H1 (cell line): ENCODE data around the gene TC2N. TPM values are rescaled to one million over a fixed set of nuclear protein-coding genes. Genes with fewer than 3 reads are reported as not detected.
A peak's percentile ranks its signal among the peaks of the same experiment; 100 is the strongest.

Source experiments
- CTCF ChIA-PET: fragments of 300-600 bp; sonication (Branson Sonifier 250); formaldehyde crosslinking; loops from one replicate; lab custom pipeline; 2021; ENCODE audit not compliant: partially characterized antibody; lab: Charles Lee
- POLR2A ChIA-PET: fragments of 300-600 bp; sonication (Branson Sonifier 250); formaldehyde crosslinking; loops from one replicate; lab custom pipeline; 2021; ENCODE audit warnings: inconsistent platforms; ENCODE audit not compliant: partially characterized antibody; lab: Charles Lee
- DNase-seq, 2 experiments: peaks; one replicate each; pipeline versions ENCODE4 v3.0.0 to v3.0.0-alpha.2; 2010 to 2022; ENCODE audit warnings: low spot score in 2 of 2, low read depth in 1 of 2, mixed read lengths in 1 of 2
- FAIRE-seq: peaks from 2 replicates; lab custom pipeline; 2011; peaks lifted over from hg19 to GRCh38; lab: Jason Lieb, UNC
- H2AFZ ChIP-seq: 2 replicates; pipeline ENCODE4 v1.8.1; 2012; ENCODE audit warnings: low read length, inconsistent platforms
- H2AK5ac ChIP-seq: 2 replicates; pipeline ENCODE4 v1.6.1; 2013; ENCODE audit warnings: low read depth, low read length
- H2BK120ac ChIP-seq: replicated peaks from 2 replicates; pipeline ENCODE3; 2013; ENCODE audit warnings: low read depth, low read length, inconsistent platforms
- H2BK12ac ChIP-seq: 2 replicates; pipeline ENCODE4 v1.6.1; 2013; ENCODE audit warnings: low read depth, low read length
- H2BK15ac ChIP-seq: 2 replicates; pipeline ENCODE4 v1.6.1; 2013; ENCODE audit warnings: low read length
- H2BK20ac ChIP-seq: 2 replicates; pipeline ENCODE4 v1.6.1; 2013; ENCODE audit warnings: low read length
- H2BK5ac ChIP-seq: 2 replicates; pipeline ENCODE4 v1.6.1; 2013; ENCODE audit warnings: low read depth, low read length
- H3K14ac ChIP-seq: 2 replicates; pipeline ENCODE4 v1.6.1; 2013; ENCODE audit warnings: inconsistent platforms; ENCODE audit not compliant: insufficient read length
- H3K18ac ChIP-seq: 2 replicates; pipeline ENCODE4 v1.6.1; 2013; ENCODE audit warnings: low read length; ENCODE audit errors: extremely low read depth
- H3K23ac ChIP-seq: 2 replicates; pipeline ENCODE4 v1.6.1; 2013; ENCODE audit warnings: inconsistent platforms; ENCODE audit not compliant: insufficient read length
- H3K23me2 ChIP-seq: 2 replicates; pipeline ENCODE4 v1.6.1; 2013; ENCODE audit warnings: low read depth, low read length
- H3K27ac ChIP-seq: 2 replicates; pipeline ENCODE4 v1.6.1; 2011; ENCODE audit warnings: low read depth, low read length, inconsistent platforms
- H3K27me3 ChIP-seq, 4 experiments: replicated peaks in 1 of 4; 1 replicate in 1 of 4; 2 replicates in 3 of 4; pipeline versions ENCODE4 v1.6.1 to v1.8.1; 2011 to 2013; ENCODE audit warnings: low read length in 3 of 4, mild to moderate bottlenecking in 3 of 4, inconsistent platforms in 2 of 4, mixed read lengths in 2 of 4, moderate library complexity in 1 of 4; ENCODE audit not compliant: control insufficient read depth in 3 of 4, insufficient read depth in 3 of 4; ENCODE audit errors: extremely low read depth in 1 of 4
- H3K36me3 ChIP-seq, 4 experiments: 2 replicates each; pipeline versions ENCODE4 v1.6.1 to v1.8.1; 2011 to 2013; ENCODE audit warnings: mild to moderate bottlenecking in 4 of 4, low read length in 3 of 4, moderate library complexity in 2 of 4, control low read depth in 1 of 4, inconsistent platforms in 1 of 4; ENCODE audit not compliant: insufficient read depth in 4 of 4, control insufficient read depth in 2 of 4
- H3K4ac ChIP-seq: replicated peaks from 2 replicates; pipeline ENCODE3; 2013; ENCODE audit warnings: low read length, low read depth, mixed read lengths, inconsistent platforms; ENCODE audit not compliant: insufficient read length
- H3K4me1 ChIP-seq, 4 experiments: replicated peaks in 1 of 4; 1 replicate in 1 of 4; 2 replicates in 3 of 4; pipeline versions ENCODE4 v1.6.1 to v1.8.1; 2011 to 2013; ENCODE audit warnings: low read length in 3 of 4, inconsistent platforms in 2 of 4, mixed read lengths in 1 of 4; ENCODE audit not compliant: insufficient read depth in 4 of 4, control insufficient read depth in 3 of 4
- H3K4me2 ChIP-seq, 2 experiments: 2 replicates each; pipeline versions ENCODE4 v1.6.1 to v1.8.1; 2011 to 2013; ENCODE audit warnings: low read depth in 2 of 2, low read length in 2 of 2, control low read depth in 1 of 2, inconsistent platforms in 1 of 2, mild to moderate bottlenecking in 1 of 2; ENCODE audit not compliant: insufficient read depth in 1 of 2
- H3K4me3 ChIP-seq, 4 experiments: fragments of 200-600, 300-600 bp in 1 of 4; sonication (generic), shearing (Covaris generic), sonication (Bioruptor Twin) in 1 of 4; 2 replicates each; pipeline versions ENCODE4 v1.5.1 to v1.8.1; 2011 to 2016; ENCODE audit warnings: low read length in 4 of 4, low read depth in 3 of 4, control low read depth in 2 of 4, inconsistent platforms in 2 of 4, mild to moderate bottlenecking in 2 of 4, mixed read lengths in 1 of 4, moderate library complexity in 1 of 4; ENCODE audit not compliant: insufficient read depth in 2 of 4; ENCODE audit errors: extremely low read depth in 1 of 4
- H3K56ac ChIP-seq: replicated peaks from 2 replicates; pipeline ENCODE3; 2013; ENCODE audit warnings: low read depth, mild to moderate bottlenecking, mixed read lengths, low read length, inconsistent platforms; ENCODE audit not compliant: insufficient read length
- H3K79me1 ChIP-seq: 2 replicates; pipeline ENCODE4 v1.6.1; 2013; ENCODE audit warnings: low read depth, low read length, control low read depth
- H3K79me2 ChIP-seq, 2 experiments: 2 replicates each; pipeline versions ENCODE4 v1.6.1 to v1.8.1; 2012 to 2013; ENCODE audit warnings: low read length in 2 of 2, mild to moderate bottlenecking in 2 of 2, inconsistent platforms in 1 of 2; ENCODE audit not compliant: insufficient read depth in 2 of 2, control insufficient read depth in 1 of 2
- H3K9ac ChIP-seq, 4 experiments: replicated peaks in 1 of 4; 1 replicate in 1 of 4; 2 replicates in 3 of 4; pipeline versions ENCODE4 v1.6.1 to v1.8.1; 2011 to 2013; ENCODE audit warnings: low read depth in 3 of 4, low read length in 3 of 4, control low read depth in 2 of 4, mild to moderate bottlenecking in 2 of 4, moderate library complexity in 2 of 4, inconsistent platforms in 1 of 4; ENCODE audit errors: extremely low read depth in 1 of 4
- H3K9me3 ChIP-seq, 2 experiments: 2 replicates each; pipeline versions ENCODE4 v1.6.1 to v1.8.1; 2012 to 2013; ENCODE audit warnings: mild to moderate bottlenecking in 2 of 2, moderate library complexity in 2 of 2, control low read depth in 1 of 2, inconsistent platforms in 1 of 2, low read depth in 1 of 2, low read length in 1 of 2, mixed read lengths in 1 of 2; ENCODE audit not compliant: insufficient read depth in 2 of 2
- H4K20me1 ChIP-seq, 2 experiments: replicated peaks in 1 of 2; 2 replicates each; pipeline versions ENCODE3 to v1.8.1; 2011 to 2013; ENCODE audit warnings: inconsistent platforms in 2 of 2, low read length in 2 of 2, mild to moderate bottlenecking in 1 of 2; ENCODE audit not compliant: insufficient read depth in 2 of 2, control insufficient read depth in 1 of 2
- H4K5ac ChIP-seq: 2 replicates; pipeline ENCODE4 v1.6.1; 2013; ENCODE audit warnings: low read length, low read depth, mixed read lengths, inconsistent platforms; ENCODE audit not compliant: insufficient read length
- H4K8ac ChIP-seq: 2 replicates; pipeline ENCODE4 v1.8.0; 2013; ENCODE audit warnings: mild to moderate bottlenecking, moderate library complexity, low read length, inconsistent platforms; ENCODE audit not compliant: insufficient read depth; ENCODE audit errors: extremely low read depth
- H4K91ac ChIP-seq: replicated peaks from 2 replicates; pipeline ENCODE3; 2013; ENCODE audit warnings: low read length, mixed read lengths, inconsistent platforms; ENCODE audit not compliant: insufficient read length
- CHD2 ChIP-seq: IDR thresholded peaks from 2 replicates; pipeline ENCODE4 v1.6.1; 2012; ENCODE audit warnings: low read length, improper control_type of control experiment
- EGR1 ChIP-seq: IDR thresholded peaks from 2 replicates; pipeline ENCODE4 v1.6.1; 2011; ENCODE audit warnings: low read depth, low read length, borderline replicate concordance
- KDM1A ChIP-seq: fragments of 200-600, 300-600 bp; sonication (generic); IDR thresholded peaks from 2 replicates; pipeline ENCODE4 v1.7.1; 2016; ENCODE audit warnings: mild to moderate bottlenecking, low read length, borderline replicate concordance
- RBBP5 ChIP-seq: IDR thresholded peaks from 2 replicates; pipeline ENCODE4 v1.7.1; 2012; ENCODE audit warnings: low read depth, mild to moderate bottlenecking, inconsistent platforms, low read length, moderate library complexity, borderline replicate concordance
- SIN3A ChIP-seq, 2 experiments: IDR thresholded peaks in 1 of 2; conservative IDR thresholded peaks in 1 of 2; 2 replicates each; pipeline ENCODE4 v1.6.1; 2011 to 2012; ENCODE audit warnings: low read length in 2 of 2, improper control_type of control experiment in 1 of 2, low read depth in 1 of 2, mild to moderate bottlenecking in 1 of 2
- SP1 ChIP-seq: IDR thresholded peaks from 2 replicates; pipeline ENCODE4 v1.6.1; 2011; ENCODE audit warnings: low read depth, low read length
- SP4 ChIP-seq: IDR thresholded peaks from 2 replicates; pipeline ENCODE4 v1.6.1; 2012; ENCODE audit warnings: low read length, inconsistent platforms
- WGBS, 2 experiments: shearing (Covaris generic) in 1 of 2; methylation state at CpG; one replicate each; pipeline versions ENCODE4 v1.1.6 to v1.1.7; 2013 to 2015; ENCODE audit warnings: low lambda C conversion rate in 2 of 2, mixed read lengths in 2 of 2, inconsistent platforms in 1 of 2, low coverage in 1 of 2, missing lambda C conversion rate in 1 of 2; ENCODE audit not compliant: insufficient replicate concordance in 2 of 2, insufficient coverage in 1 of 2, insufficient read length in 1 of 2; ENCODE audit errors: extremely low coverage in 1 of 2, missing lambda C conversion rate in 1 of 2; 5-methylcytosine and 5-hydroxymethylcytosine counted together
- polyA plus RNA-seq, 7 experiments: library from polyadenylated mRNA; depleted of rRNA in 3 of 7; stranded (reverse) in 5 of 7; unstranded in 2 of 7; fragments of >200 nt in 5 of 7; fragments of 200-250 nt in 2 of 7; gene quantifications; 1 replicate in 5 of 7; 2 replicates in 1 of 7; 4 replicates in 1 of 7; pipeline versions ENCODE4 v1.2.1 to v1.2.3, GENCODE V29; 2011 to 2013; ENCODE audit warnings: missing spikeins in 2 of 7, mixed read lengths in 2 of 7
- total RNA-seq: library from RNA; stranded (reverse); fragmentation: NEBNext Ultra II Directional; extraction: Animal tissue kit (Norgen Biotek cat#: 25700); gene quantifications from 2 replicates; pipeline ENCODE4 v1.2.1, GENCODE V29; 2021
- TF ChIP-seq, protein P1 (sequence below), 3 experiments: IDR thresholded peaks; 1 replicate in 2 of 3; 2 replicates in 1 of 3; pipeline versions ENCODE4 v1.5.1 to v1.6.1; 2011; ENCODE audit warnings: low read length in 3 of 3, mild to moderate bottlenecking in 3 of 3, inconsistent platforms in 2 of 3, low read depth in 1 of 3, moderate library complexity in 1 of 3; ENCODE audit not compliant: insufficient read depth in 1 of 3; ENCODE audit errors: control extremely low read depth in 1 of 3
- TF ChIP-seq, protein P2 (sequence below): IDR thresholded peaks from 2 replicates; pipeline ENCODE4 v1.6.1; 2011; ENCODE audit warnings: low read depth, mild to moderate bottlenecking, low read length; ENCODE audit not compliant: insufficient read depth

Gene TC2N
- total and polyA plus RNA-seq, 2 of the 8 experiments (the other 6 are each of a cell fraction or from before 2014, with no cell fraction given) = 9.7 to 36.2 TPM

GRCh38 chr14:91835197-91835919, 32.0 kb downstream of the TC2N start:
- FAIRE-seq = no peak
- POLR2A ChIA-PET = interaction anchor here (0.6 to 1.5 kb wide), 4 partner anchors 11 to 325 kb away, joined by 3 to 5 read pairs (median 4); partner anchors contain the start of gene PPP4R3A
- no peak for TF ChIP-seq CHD2
- TF ChIP-seq RBBP5 = no peak
- TF ChIP-seq EGR1 = no peak
- no peak for TF ChIP-seq KDM1A
- TF ChIP-seq, protein P1, sequence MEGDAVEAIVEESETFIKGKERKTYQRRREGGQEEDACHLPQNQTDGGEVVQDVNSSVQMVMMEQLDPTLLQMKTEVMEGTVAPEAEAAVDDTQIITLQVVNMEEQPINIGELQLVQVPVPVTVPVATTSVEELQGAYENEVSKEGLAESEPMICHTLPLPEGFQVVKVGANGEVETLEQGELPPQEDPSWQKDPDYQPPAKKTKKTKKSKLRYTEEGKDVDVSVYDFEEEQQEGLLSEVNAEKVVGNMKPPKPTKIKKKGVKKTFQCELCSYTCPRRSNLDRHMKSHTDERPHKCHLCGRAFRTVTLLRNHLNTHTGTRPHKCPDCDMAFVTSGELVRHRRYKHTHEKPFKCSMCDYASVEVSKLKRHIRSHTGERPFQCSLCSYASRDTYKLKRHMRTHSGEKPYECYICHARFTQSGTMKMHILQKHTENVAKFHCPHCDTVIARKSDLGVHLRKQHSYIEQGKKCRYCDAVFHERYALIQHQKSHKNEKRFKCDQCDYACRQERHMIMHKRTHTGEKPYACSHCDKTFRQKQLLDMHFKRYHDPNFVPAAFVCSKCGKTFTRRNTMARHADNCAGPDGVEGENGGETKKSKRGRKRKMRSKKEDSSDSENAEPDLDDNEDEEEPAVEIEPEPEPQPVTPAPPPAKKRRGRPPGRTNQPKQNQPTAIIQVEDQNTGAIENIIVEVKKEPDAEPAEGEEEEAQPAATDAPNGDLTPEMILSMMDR (IDR thresholded peaks at IDR 0.05; ENCODE audit: control extremely low read depth in 1 of 3, insufficient read depth in 1 of 3, low read depth in 1 of 3, low read length in 3 of 3) = no peak
- TF ChIP-seq SIN3A (conservative IDR thresholded peaks at IDR 0.05 in 1 of 2, IDR thresholded peaks at IDR 0.05 in 1 of 2; ENCODE audit: low read depth in 1 of 2, low read length in 2 of 2) = no peak
- TF ChIP-seq SP4 = no peak
- TF ChIP-seq, protein P2, sequence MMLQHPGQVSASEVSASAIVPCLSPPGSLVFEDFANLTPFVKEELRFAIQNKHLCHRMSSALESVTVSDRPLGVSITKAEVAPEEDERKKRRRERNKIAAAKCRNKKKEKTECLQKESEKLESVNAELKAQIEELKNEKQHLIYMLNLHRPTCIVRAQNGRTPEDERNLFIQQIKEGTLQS = no peak
- TF ChIP-seq SP1 = no peak

More at GRCh38 chr14:91835197-91835919, 32.0 kb downstream of the TC2N start:
- Histone ChIP-seq H4K5ac (no peak overlapping the region), H3K9ac (peak overlapping the region in 2 of 4 experiments; percentile 14 to 25; a peak in 2 of 7 replicates), H3K18ac (no peak overlapping the region), H2BK15ac (no peak overlapping the region), H3K79me1 (no peaks in the 10 kb centered on the region), H3K9me3 (no peaks in the 10 kb centered on the region), H3K14ac (no peak overlapping the region), H3K56ac (no peak overlapping the region), H3K4me3 (peak overlapping the region; percentile 61 to 91 (median 73)), H3K27ac (no peak overlapping the region), H4K20me1 (no peaks in the 10 kb centered on the region), H3K79me2 (peaks cover 0 to 41% of the 10 kb centered on the region in 2 experiments; a peak in 2 of 4 replicates), H3K27me3 (no peaks in the 10 kb centered on the region), H2AK5ac (no peak overlapping the region), H3K4me2 (peak overlapping the region; percentile 62 to 67), H2BK20ac (no peak overlapping the region), H2BK5ac (no peak overlapping the region), H4K91ac (no peak overlapping the region), H4K8ac (no peak overlapping the region), H2BK12ac (no peak overlapping the region), H2AFZ (0 out of 2 replicates have a peak overlapping the region, but pooled peaks have one; percentile 16), H3K36me3 (no peaks in the 10 kb centered on the region), H3K23me2 (peaks cover 2% of the 10 kb centered on the region; the same call in 1 of the 2 replicates), H3K23ac (no peak overlapping the region), H2BK120ac (no peak overlapping the region), H3K4ac (no peak overlapping the region), H3K4me1 (peaks cover 0 to 5% (median 3%) of the 10 kb centered on the region in 4 experiments; a peak in 3 of 7 replicates)
- WGBS, 2 experiments = 6% methylated on average over 18 of the region's 19 CpGs; no CpG with 5 or more reads in 1 of the 2 experiments
- CTCF ChIA-PET = interaction anchor here (1.9 kb wide), 1 partner anchor 34 kb away, joined by 4 read pairs; no protein-coding TSS in a partner anchor
- no peak for DNase-seq
